T47D (cell line): ENCODE measurements around the gene SPTLC3.

Source experiments
- DNase-seq, 2 experiments: peaks; one replicate each; pipeline versions ENCODE4 v3.0.0 to v3.0.0-alpha.2; 2011 to 2012; ENCODE audit warnings: low read depth in 1 of 2, low spot score in 1 of 2
- JUND ChIP-seq: IDR thresholded peaks from 2 replicates; pipeline ENCODE4 v1.6.1; 2012; ENCODE audit warnings: low read depth
- in situ Hi-C: cut with HindIII; loops from 2 replicates; pipeline ENCODE4 v1.10.0; 2016; ENCODE audit warnings: low sequenced_read_pairs, low pct_unique_long_range_greater_than_20kb

The SPTLC3 gene

GRCh38 chr20:13008761-13009681, at the start of gene SPTLC3:
Gene SPTLC3, plus strand, starts transcription at chr20:13008972. Its CDS starts 296 bp downstream, at chr20:13009268.
- peak; percentile 21 to 90 for DNase-seq
- in situ Hi-C loops, result no loop called here
- TF ChIP-seq JUND, result peak; percentile 38; the same call in 1 of the 2 replicates

DNA sequence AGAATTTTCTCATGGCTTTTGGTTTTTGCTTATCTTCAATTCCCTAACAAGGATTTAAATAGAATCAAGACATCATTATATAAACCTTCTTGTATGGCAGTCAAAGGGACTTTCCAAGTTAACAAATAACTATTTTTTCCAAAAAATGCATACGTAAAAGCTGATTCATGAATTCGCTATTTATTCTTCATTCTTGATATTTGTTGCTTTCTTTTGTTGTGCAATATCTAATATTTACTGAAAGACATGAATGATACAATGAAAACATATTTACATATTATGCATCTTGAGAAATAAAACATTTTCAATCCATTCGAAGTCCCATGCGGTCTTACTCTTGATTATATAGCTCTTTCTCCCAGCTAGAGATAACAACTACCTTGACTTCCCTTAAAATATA, 47.0 kb upstream of the SPTLC3 start:
- no peak for DNase-seq
- no peak for TF ChIP-seq JUND
- in situ Hi-C loops, result no loop called here

DNA sequence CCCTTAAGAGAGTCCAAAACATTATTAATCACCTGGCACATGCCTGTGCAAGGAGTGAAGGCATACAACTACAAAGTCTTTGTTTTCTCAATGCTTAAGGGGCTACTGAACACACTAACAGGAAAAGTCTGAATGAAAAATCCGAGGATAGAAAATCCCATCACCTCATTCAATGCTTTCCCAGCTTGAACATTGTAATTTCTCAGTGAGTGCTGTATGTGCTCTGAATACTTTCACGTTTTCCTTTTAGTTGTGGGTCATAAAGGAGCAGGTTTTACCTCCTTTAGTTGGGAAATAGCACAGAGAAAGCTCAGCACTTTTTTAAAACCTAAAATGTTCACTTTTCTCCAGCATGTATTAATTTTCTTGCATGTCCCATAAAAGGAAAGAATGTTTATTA, 45.9 kb upstream of the SPTLC3 start:
- in situ Hi-C loops, result no loop called here
- TF ChIP-seq JUND, result no peak
- no peak for DNase-seq

- no peak for DNase-seq
- no peak for TF ChIP-seq JUND
- in situ Hi-C loops, result no loop called here
Measured at GRCh38 chr20:12963416-12963815, 45.4 kb upstream of the SPTLC3 start.

- DNase-seq, result no peak
- in situ Hi-C loops, result no loop called here
- no peak for TF ChIP-seq JUND
Measured at GRCh38 chr20:12965212-12965869, 43.4 kb upstream of the SPTLC3 start.

- in situ Hi-C loops, result no loop called here
- no peak for DNase-seq
- no peak for TF ChIP-seq JUND
Measured at GRCh38 chr20:12965870-12966251, 42.9 kb upstream of the SPTLC3 start.

DNA sequence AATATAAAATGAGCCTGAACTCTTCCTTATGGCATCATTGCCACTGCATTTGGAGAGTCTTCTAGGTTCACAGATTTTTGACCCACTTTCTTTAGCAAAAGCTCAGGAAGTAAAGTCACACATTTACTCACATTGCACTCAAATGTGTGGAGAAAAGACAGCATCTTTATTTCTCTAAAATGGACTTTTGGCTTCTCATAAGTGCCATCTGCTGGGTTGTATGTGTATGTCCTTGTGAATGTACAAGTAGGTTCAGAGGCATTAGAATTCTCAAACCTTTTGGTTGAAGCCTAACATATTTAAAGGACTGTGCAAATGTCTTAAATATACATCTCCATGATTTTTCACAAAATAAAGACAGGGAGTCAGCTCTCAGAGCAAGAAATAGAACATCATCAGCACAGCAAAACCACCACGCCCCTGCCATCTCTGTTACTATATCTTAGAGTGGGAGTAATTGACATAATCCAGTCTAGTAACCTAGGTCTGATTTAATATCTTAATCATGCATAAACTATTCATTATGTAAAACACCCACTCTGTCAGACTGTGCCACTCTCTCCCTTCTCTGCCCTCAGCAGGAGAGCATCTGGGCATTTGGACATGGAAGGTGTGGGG, 42.2 kb upstream of the SPTLC3 start:
- no peak for TF ChIP-seq JUND
- in situ Hi-C loops, result no loop called here
- DNase-seq, result peak in 1 of 2 experiments; percentile 61

DNA sequence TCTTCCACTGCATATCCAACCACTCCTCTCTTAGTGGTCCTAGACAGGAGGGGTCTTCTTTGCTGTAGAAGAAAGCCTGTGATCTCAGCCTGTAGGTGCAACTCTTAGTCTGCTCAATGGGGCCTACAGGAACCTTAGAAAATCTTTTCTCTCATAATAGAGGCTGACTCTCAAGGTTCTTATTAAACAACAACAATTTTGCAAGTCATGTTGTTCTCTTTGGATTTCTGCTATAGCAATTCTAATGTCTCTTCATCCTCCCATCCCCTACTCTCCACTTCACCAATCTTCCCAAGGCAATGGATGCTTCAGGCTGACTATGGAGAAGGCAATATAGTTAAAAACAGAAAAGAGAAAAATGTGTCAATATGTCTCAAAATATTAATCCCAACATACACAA, 40.8 kb upstream of the SPTLC3 start:
- in situ Hi-C loops, result no loop called here
- no peak for TF ChIP-seq JUND
- no peak for DNase-seq

- TF ChIP-seq JUND, result no peak
- in situ Hi-C loops, result no loop called here
Measured at GRCh38 chr20:12968472-12968871, 40.3 kb upstream of the SPTLC3 start.

DNA sequence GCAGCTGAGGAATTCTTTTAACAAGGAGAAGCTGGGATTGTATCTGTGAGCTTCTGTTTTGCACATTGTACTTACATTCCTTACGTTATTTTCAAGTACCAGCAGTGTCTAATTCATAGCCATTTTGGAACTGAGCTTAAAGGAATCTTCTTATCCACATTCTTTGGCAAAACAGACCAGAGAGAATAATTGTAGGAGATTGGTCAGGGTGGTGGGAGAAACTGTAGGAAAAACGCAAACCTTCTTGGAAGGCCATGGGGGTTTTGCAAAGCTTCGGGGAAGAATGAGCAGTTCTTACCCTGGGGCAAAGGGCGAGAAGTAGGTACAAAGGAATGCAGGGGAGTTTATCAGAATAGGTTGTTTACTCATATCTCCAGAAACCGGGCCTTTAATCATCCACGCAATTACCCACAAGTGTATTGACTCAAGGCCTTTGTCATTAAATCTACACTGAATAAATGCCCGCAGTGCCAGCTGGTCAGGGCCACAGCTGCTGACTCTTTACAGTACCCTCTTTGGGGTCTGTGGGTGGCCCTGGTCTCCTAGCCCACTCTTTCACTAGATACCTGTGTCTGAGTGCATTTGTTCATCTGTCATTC, 39.6 kb upstream of the SPTLC3 start:
- TF ChIP-seq JUND, result no peak
- in situ Hi-C loops, result no loop called here
- no peak for DNase-seq

More at GRCh38 chr20:12968472-12968871, 40.3 kb upstream of the SPTLC3 start:
- no peak for DNase-seq

DNA sequence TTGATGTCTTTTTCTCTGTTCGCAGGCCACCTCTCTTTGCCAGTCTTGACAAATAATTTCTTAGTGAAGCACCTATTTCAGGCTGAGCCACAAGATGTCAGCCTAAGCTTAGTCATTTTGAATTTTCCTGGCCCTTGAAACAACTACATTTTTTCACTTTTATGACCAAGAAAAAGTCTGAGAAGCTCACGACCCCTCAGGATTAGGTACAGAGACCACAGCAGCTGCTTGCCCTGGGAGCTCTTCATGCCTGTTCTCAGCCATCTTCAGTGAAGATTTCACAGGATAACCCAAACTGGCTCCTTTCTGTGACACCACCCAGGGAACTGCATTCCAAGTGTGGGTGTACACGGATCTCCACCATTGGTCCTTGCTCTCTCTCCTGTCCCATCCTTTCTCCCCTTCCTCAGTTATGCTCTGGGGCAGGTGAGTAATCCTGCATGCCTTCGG, 38.4 kb upstream of the SPTLC3 start:
- TF ChIP-seq JUND, result no peak
- in situ Hi-C loops, result no loop called here
- peak in 1 of 2 experiments; percentile 63 for DNase-seq

DNA sequence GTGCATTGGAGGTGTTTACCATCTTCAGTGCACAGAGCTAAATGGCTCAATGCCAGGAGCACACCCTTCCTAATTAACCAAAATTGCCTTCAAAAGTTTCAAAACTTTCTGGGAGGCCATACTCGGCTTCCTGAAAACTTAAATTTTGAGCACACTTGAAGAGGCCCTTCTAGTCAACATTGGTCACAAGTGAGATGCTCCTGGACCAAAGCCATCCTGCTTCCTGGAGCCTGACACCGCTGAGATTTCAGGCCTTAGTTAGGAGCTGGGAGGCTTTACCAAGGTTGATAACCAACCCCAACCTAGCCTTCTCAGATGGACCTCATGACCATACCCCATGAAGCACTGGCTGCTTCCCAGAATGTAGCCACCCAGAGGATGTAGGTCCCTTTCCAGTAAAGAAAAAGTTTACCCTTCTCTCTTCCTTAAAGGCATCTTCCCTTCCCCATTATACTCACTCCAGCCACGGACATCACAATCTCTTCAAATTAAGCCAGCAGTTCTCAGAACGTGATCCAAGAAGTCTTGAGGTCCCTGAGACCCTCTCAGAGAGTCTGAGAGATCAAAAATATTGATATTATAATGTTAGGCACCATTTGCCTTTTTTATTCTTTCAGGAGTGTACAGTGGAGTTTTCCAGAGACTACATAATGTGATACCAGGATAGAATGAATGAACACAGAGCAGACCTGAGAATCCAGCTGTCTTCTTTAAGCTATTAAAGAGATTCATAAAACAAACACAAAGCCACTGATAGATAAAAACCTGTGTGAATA, 32.8 kb upstream of the SPTLC3 start:
- in situ Hi-C loops, result no loop called here

More for the DNA sequence above, 32.8 kb upstream of the SPTLC3 start:
- DNase-seq, result no peak
- TF ChIP-seq JUND, result no peak
